H9 (cell line): ENCODE results near the gene IPPK. TPM values are rescaled to one million over a fixed set of nuclear protein-coding genes. Genes with fewer than 3 reads are reported as not detected.
A peak's percentile ranks its signal among the peaks of the same experiment; 100 is the strongest.

Experiments used
- DNase-seq: peaks from one replicate; pipeline ENCODE4 v3.0.0-alpha.2; 2017
- H2AFZ ChIP-seq: one replicate; pipeline ENCODE4 v1.6.1; 2013; ENCODE audit warnings: mild to moderate bottlenecking, low read length, control low read depth, moderate library complexity
- H2AK5ac ChIP-seq: 2 replicates; pipeline ENCODE4 v1.6.1; 2013; ENCODE audit warnings: low read length, control low read depth, mixed read lengths; ENCODE audit not compliant: insufficient read length
- H2BK120ac ChIP-seq: one replicate; pipeline ENCODE4 v1.6.1; 2013; ENCODE audit warnings: low read depth, mild to moderate bottlenecking, low read length, control low read depth, inconsistent platforms; ENCODE audit not compliant: poor library complexity, severe bottlenecking
- H2BK12ac ChIP-seq: 2 replicates; pipeline ENCODE4 v1.6.1; 2013; ENCODE audit warnings: low read length, control low read depth, mixed read lengths, low read depth; ENCODE audit not compliant: insufficient read length
- H2BK15ac ChIP-seq: 2 replicates; pipeline ENCODE4 v1.6.1; 2013; ENCODE audit warnings: low read depth, low read length, control low read depth
- H2BK20ac ChIP-seq: one replicate; pipeline ENCODE4 v1.6.1; 2013; ENCODE audit warnings: low read depth, mild to moderate bottlenecking, low read length, control low read depth, inconsistent platforms; ENCODE audit not compliant: poor library complexity, severe bottlenecking
- H2BK5ac ChIP-seq: 2 replicates; pipeline ENCODE4 v1.6.1; 2013; ENCODE audit warnings: low read length, control low read depth, mixed read lengths; ENCODE audit not compliant: insufficient read length
- H3K14ac ChIP-seq: 2 replicates; pipeline ENCODE4 v1.6.1; 2013; ENCODE audit warnings: low read length, control low read depth; ENCODE audit not compliant: insufficient read depth
- H3K18ac ChIP-seq: 2 replicates; pipeline ENCODE4 v1.6.1; 2013; ENCODE audit warnings: low read depth, mild to moderate bottlenecking, mixed read lengths, low read length, control low read depth; ENCODE audit not compliant: insufficient read length
- H3K23ac ChIP-seq: 2 replicates; pipeline ENCODE4 v1.6.1; 2013; ENCODE audit warnings: low read length, control low read depth, mixed read lengths, low read depth; ENCODE audit not compliant: insufficient read length
- H3K23me2 ChIP-seq: 2 replicates; pipeline ENCODE4 v1.6.1; 2013; ENCODE audit warnings: low read depth, mild to moderate bottlenecking, mixed read lengths, low read length, control low read depth; ENCODE audit not compliant: insufficient read length, poor library complexity, severe bottlenecking
- H3K27ac ChIP-seq: 2 replicates; pipeline ENCODE4 v1.5.1; 2013; ENCODE audit warnings: low read length, control low read depth, mixed read lengths, low read depth; ENCODE audit not compliant: insufficient read length
- H3K27me3 ChIP-seq: 2 replicates; pipeline ENCODE4 v1.6.1; 2013; ENCODE audit warnings: low read length, control low read depth, inconsistent platforms; ENCODE audit not compliant: insufficient read depth
- H3K4ac ChIP-seq: 2 replicates; pipeline ENCODE4 v1.6.1; 2013; ENCODE audit warnings: low read depth, mild to moderate bottlenecking, control low read depth, inconsistent platforms, low read length, moderate library complexity
- H3K4me1 ChIP-seq: 2 replicates; pipeline ENCODE4 v1.6.1; 2013; ENCODE audit warnings: low read length, control low read depth, inconsistent platforms; ENCODE audit not compliant: insufficient read depth
- H3K4me2 ChIP-seq: 2 replicates; pipeline ENCODE4 v1.6.1; 2013; ENCODE audit warnings: low read length, control low read depth, mixed read lengths; ENCODE audit not compliant: insufficient read length, insufficient read depth
- H3K56ac ChIP-seq: 2 replicates; pipeline ENCODE4 v1.6.1; 2013; ENCODE audit warnings: low read depth, mild to moderate bottlenecking, mixed read lengths, low read length, control low read depth; ENCODE audit not compliant: insufficient read length
- H3K79me1 ChIP-seq: 2 replicates; pipeline ENCODE4 v1.6.1; 2013; ENCODE audit warnings: low read depth, mild to moderate bottlenecking, moderate library complexity, low read length, control low read depth, inconsistent platforms; ENCODE audit not compliant: insufficient read depth, poor library complexity, severe bottlenecking
- H3K79me2 ChIP-seq: 2 replicates; pipeline ENCODE4 v1.6.1; 2013; ENCODE audit warnings: low read length, control low read depth, inconsistent platforms; ENCODE audit not compliant: insufficient read depth
- H3K9ac ChIP-seq: 2 replicates; pipeline ENCODE4 v1.6.1; 2013; ENCODE audit warnings: low read length, control low read depth, mixed read lengths; ENCODE audit not compliant: insufficient read length; ENCODE audit errors: extremely low read depth
- H3K9me3 ChIP-seq: one replicate; pipeline ENCODE4 v1.6.1; 2013; ENCODE audit warnings: low read depth, low read length, inconsistent platforms; ENCODE audit not compliant: control insufficient read depth
- H3T11ph ChIP-seq: one replicate; pipeline ENCODE4 v1.6.1; 2013; ENCODE audit warnings: mild to moderate bottlenecking, low read length, control low read depth, inconsistent platforms
- H4K20me1 ChIP-seq: one replicate; pipeline ENCODE4 v1.6.1; 2013; ENCODE audit not compliant: control insufficient read depth, insufficient read length, insufficient read depth
- H4K5ac ChIP-seq: 2 replicates; pipeline ENCODE4 v1.6.1; 2013; ENCODE audit warnings: low read depth, mild to moderate bottlenecking, mixed read lengths, low read length, control low read depth; ENCODE audit not compliant: insufficient read length
- H4K8ac ChIP-seq: replicated peaks from 2 replicates; pipeline ENCODE4 v1.6.1; 2013; ENCODE audit warnings: low read length, control low read depth, mixed read lengths, low read depth; ENCODE audit not compliant: insufficient read length
- H4K91ac ChIP-seq: 2 replicates; pipeline ENCODE4 v1.6.1; 2013; ENCODE audit warnings: low read depth, mild to moderate bottlenecking, moderate library complexity, mixed read lengths, low read length, control low read depth; ENCODE audit not compliant: insufficient read length
- H3K27ac Mint-ChIP-seq, 3 experiments: 2 replicates in 2 of 3; 3 replicates in 1 of 3; pipeline ENCODE4 v1.8.0; 2020 to 2021; ENCODE audit warnings: mixed read lengths in 3 of 3, mild to moderate bottlenecking in 1 of 3, moderate library complexity in 1 of 3
- H3K27me3 Mint-ChIP-seq: 2 replicates; pipeline ENCODE4 v1.8.0; 2021; ENCODE audit warnings: low read depth, mild to moderate bottlenecking, moderate library complexity, mixed read lengths
- H3K36me3 Mint-ChIP-seq, 3 experiments: 2 replicates in 2 of 3; 3 replicates in 1 of 3; pipeline ENCODE4 v1.8.0; 2020 to 2021; ENCODE audit warnings: low read depth in 3 of 3, mixed read lengths in 3 of 3; ENCODE audit not compliant: insufficient read depth in 1 of 3
- H3K4me1 Mint-ChIP-seq, 2 experiments: 2 replicates each; pipeline ENCODE4 v1.8.0; 2020; ENCODE audit warnings: mixed read lengths in 2 of 2
- H3K4me3 Mint-ChIP-seq, 2 experiments: 2 replicates in 1 of 2; 3 replicates in 1 of 2; pipeline ENCODE4 v1.8.0; 2020 to 2021; ENCODE audit warnings: mild to moderate bottlenecking in 2 of 2, mixed read lengths in 2 of 2, moderate library complexity in 1 of 2
- H3K9me3 Mint-ChIP-seq, 2 experiments: 2 replicates in 1 of 2; 3 replicates in 1 of 2; pipeline ENCODE4 v1.8.0; 2020; ENCODE audit warnings: mild to moderate bottlenecking in 2 of 2, mixed read lengths in 2 of 2, moderate library complexity in 1 of 2
- WGBS: extraction: QIAGEN DNeasy Blood & Tissue Kit; methylation state at CpG from one replicate; pipeline ENCODE4 v1.1.7; 2013; ENCODE audit warnings: missing lambda C conversion rate, low lambda C conversion rate, mixed read lengths; ENCODE audit not compliant: insufficient read length; ENCODE audit errors: extremely low coverage; 5-methylcytosine and 5-hydroxymethylcytosine counted together
- total RNA-seq: library from RNA; stranded (reverse); gene quantifications from 2 replicates; pipeline ENCODE4 v1.2.1, GENCODE V29; 2021
- TF ChIP-seq, protein P1 (sequence below): fragments of 200-600 bp; sonication (generic); conservative IDR thresholded peaks from 3 replicates; pipeline ENCODE4 v1.8.0; 2021; ENCODE audit warnings: antibody characterized with exemption, mild to moderate bottlenecking

IPPK gene
- total RNA-seq, 1 experiment from 2014 or later: 10.7 TPM

- no peak overlapping the region for H2AFZ ChIP-seq
- H3K9me3 Mint-ChIP-seq: no peaks in the 10 kb centered on the region
- no CpG with 5 or more reads among the region's 17 CpGs for WGBS
- H3T11ph ChIP-seq: no peak overlapping the region
- no peak overlapping the region for H2BK5ac ChIP-seq
- H3K27ac ChIP-seq: no peak overlapping the region
- H3K36me3 Mint-ChIP-seq: peaks cover 6 to 21% (median 11%) of the 10 kb centered on the region in 3 experiments; a peak in 6 of 7 replicates
- H3K23me2 ChIP-seq: no peaks in the 10 kb centered on the region
- no peak overlapping the region for H3K4me2 ChIP-seq
- H2BK15ac ChIP-seq: no peak overlapping the region
- H3K9ac ChIP-seq: no peak overlapping the region
- TF ChIP-seq, protein P1, sequence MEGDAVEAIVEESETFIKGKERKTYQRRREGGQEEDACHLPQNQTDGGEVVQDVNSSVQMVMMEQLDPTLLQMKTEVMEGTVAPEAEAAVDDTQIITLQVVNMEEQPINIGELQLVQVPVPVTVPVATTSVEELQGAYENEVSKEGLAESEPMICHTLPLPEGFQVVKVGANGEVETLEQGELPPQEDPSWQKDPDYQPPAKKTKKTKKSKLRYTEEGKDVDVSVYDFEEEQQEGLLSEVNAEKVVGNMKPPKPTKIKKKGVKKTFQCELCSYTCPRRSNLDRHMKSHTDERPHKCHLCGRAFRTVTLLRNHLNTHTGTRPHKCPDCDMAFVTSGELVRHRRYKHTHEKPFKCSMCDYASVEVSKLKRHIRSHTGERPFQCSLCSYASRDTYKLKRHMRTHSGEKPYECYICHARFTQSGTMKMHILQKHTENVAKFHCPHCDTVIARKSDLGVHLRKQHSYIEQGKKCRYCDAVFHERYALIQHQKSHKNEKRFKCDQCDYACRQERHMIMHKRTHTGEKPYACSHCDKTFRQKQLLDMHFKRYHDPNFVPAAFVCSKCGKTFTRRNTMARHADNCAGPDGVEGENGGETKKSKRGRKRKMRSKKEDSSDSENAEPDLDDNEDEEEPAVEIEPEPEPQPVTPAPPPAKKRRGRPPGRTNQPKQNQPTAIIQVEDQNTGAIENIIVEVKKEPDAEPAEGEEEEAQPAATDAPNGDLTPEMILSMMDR: peak; percentile 26; the same call in 2 of the 3 replicates
- H3K27ac Mint-ChIP-seq: peak overlapping the region in 1 of 3 experiments; percentile 34; a peak in 1 of 7 replicates
- H4K20me1 ChIP-seq: no peaks in the 10 kb centered on the region
- H3K9me3 ChIP-seq: no peaks in the 10 kb centered on the region
- H3K4me1 ChIP-seq: no peaks in the 10 kb centered on the region
- no peak overlapping the region for H3K4me3 Mint-ChIP-seq
- peaks cover 4% of the 10 kb centered on the region for H3K79me1 ChIP-seq
- no peak overlapping the region for H2BK12ac ChIP-seq
- H2BK120ac ChIP-seq: no peak overlapping the region
- no peak overlapping the region for H2AK5ac ChIP-seq
- no peak overlapping the region for H2BK20ac ChIP-seq
- no peaks in the 10 kb centered on the region for H3K27me3 ChIP-seq
- no peaks in the 10 kb centered on the region for H3K79me2 ChIP-seq
- H4K8ac ChIP-seq: no peak overlapping the region
- H3K18ac ChIP-seq: no peak overlapping the region
- H4K5ac ChIP-seq: no peak overlapping the region
- H3K23ac ChIP-seq: no peak overlapping the region
- no peaks in the 10 kb centered on the region for H3K27me3 Mint-ChIP-seq
- DNase-seq: no peak
- peaks cover 14 to 15% of the 10 kb centered on the region in 2 experiments for H3K4me1 Mint-ChIP-seq
- no peak overlapping the region for H3K4ac ChIP-seq
- no peak overlapping the region for H3K14ac ChIP-seq
- no peak overlapping the region for H3K56ac ChIP-seq
- no peak overlapping the region for H4K91ac ChIP-seq
These were observed 12.4 kb downstream of the IPPK start for GRCh38 chr9:92657296-92658094.
